ENCODE results near the gene UBC. TPM values are rescaled to one million over a fixed set of nuclear protein-coding genes. Genes with fewer than 3 reads are reported as not detected.

Gene UBC
- 1,743 and 2,362 TPM in 2 replicates for total RNA-seq
- 2,019 and 3,087 TPM in 2 replicates for polyA plus RNA-seq
- polyA plus RNA-seq (2012): 1,272 and 1,540 TPM in 2 replicates
- polyA minus RNA-seq (ENCODE audit: low replicate concordance): 2,337 and 2,675 TPM in 2 replicates

- peak within 1 kb of the TSS; percentile 93 for H3K4me2 ChIP-seq (ENCODE audit: extremely low read depth, insufficient read depth, low read length)
- peak within 1 kb of the TSS; percentile 100 for H3K27ac ChIP-seq (ENCODE audit: insufficient read depth, low read length)
- TF ChIP-seq, protein P1, sequence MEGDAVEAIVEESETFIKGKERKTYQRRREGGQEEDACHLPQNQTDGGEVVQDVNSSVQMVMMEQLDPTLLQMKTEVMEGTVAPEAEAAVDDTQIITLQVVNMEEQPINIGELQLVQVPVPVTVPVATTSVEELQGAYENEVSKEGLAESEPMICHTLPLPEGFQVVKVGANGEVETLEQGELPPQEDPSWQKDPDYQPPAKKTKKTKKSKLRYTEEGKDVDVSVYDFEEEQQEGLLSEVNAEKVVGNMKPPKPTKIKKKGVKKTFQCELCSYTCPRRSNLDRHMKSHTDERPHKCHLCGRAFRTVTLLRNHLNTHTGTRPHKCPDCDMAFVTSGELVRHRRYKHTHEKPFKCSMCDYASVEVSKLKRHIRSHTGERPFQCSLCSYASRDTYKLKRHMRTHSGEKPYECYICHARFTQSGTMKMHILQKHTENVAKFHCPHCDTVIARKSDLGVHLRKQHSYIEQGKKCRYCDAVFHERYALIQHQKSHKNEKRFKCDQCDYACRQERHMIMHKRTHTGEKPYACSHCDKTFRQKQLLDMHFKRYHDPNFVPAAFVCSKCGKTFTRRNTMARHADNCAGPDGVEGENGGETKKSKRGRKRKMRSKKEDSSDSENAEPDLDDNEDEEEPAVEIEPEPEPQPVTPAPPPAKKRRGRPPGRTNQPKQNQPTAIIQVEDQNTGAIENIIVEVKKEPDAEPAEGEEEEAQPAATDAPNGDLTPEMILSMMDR (conservative IDR thresholded peaks at IDR 0.05 in 1 of 2, IDR thresholded peaks at IDR 0.05 in 1 of 2; ENCODE audit: low read depth in 1 of 2, low read length in 2 of 2): no peak
- TF ChIP-seq EZH2 (IDR thresholded peaks at IDR 0.05; ENCODE audit: low read length, missing control alignments): no peak
- no peaks in the 10 kb centered on the region for H3K27me3 ChIP-seq (ENCODE audit: control insufficient read depth, insufficient read depth, low read length)
- H3K4me1 ChIP-seq (ENCODE audit: control insufficient read depth, extremely low read depth, insufficient read depth, low read length): peaks cover 18% of the 10 kb centered on the region
- peak within 1 kb of the TSS; percentile 96 for H2AFZ ChIP-seq (ENCODE audit: low read length)
- no peaks in the 10 kb centered on the region for H3K9me3 ChIP-seq (ENCODE audit: control insufficient read depth, insufficient read depth, low read depth, low read length)
- H3K4me3 ChIP-seq (replicated peaks in 1 of 4; ENCODE audit: control extremely low read depth in 1 of 4, insufficient read depth in 1 of 4, low read depth in 3 of 4, low read length in 4 of 4): peak within 1 kb of the TSS; percentile 90 to 97 (median 94)
- peak; percentile 93 to 97 for DNase-seq (ENCODE audit: low read depth in 2 of 2)
- H4K20me1 ChIP-seq (ENCODE audit: control insufficient read depth, extremely low read depth, insufficient read depth, low read length): peaks cover 6% of the 10 kb centered on the region
- peaks cover 11% of the 10 kb centered on the region for H3K36me3 ChIP-seq (ENCODE audit: control insufficient read depth, insufficient read depth, low read length)
- H3K9ac ChIP-seq (ENCODE audit: insufficient read depth, low read length): peak within 1 kb of the TSS; percentile 100
- H3K79me2 ChIP-seq (ENCODE audit: control insufficient read depth, insufficient read depth, low read length): peaks cover 42% of the 10 kb centered on the region
Observed at GRCh38 chr12:124914392-124915238, at the start of gene UBC. Gene UBC, minus strand, starts transcription at chr12:124914650. Its CDS starts 879 bp downstream, at chr12:124913771.

- Histone ChIP-seq H3K4me3 (replicated peaks in 1 of 4; ENCODE audit: control extremely low read depth in 1 of 4, insufficient read depth in 1 of 4, low read depth in 3 of 4, low read length in 4 of 4) (no peak overlapping the region), H3K27ac (ENCODE audit: insufficient read depth, low read length) (no peak overlapping the region), H3K79me2 (ENCODE audit: control insufficient read depth, insufficient read depth, low read length) (no peaks in the 10 kb centered on the region), H3K4me2 (ENCODE audit: extremely low read depth, insufficient read depth, low read length) (no peak overlapping the region), H3K9me3 (ENCODE audit: control insufficient read depth, insufficient read depth, low read depth, low read length) (no peaks in the 10 kb centered on the region), H3K36me3 (ENCODE audit: control insufficient read depth, insufficient read depth, low read length) (peaks cover 24% of the 10 kb centered on the region), H3K9ac (ENCODE audit: insufficient read depth, low read length) (no peak overlapping the region), H3K27me3 (ENCODE audit: control insufficient read depth, insufficient read depth, low read length) (no peaks in the 10 kb centered on the region), H3K4me1 (ENCODE audit: control insufficient read depth, extremely low read depth, insufficient read depth, low read length) (no peaks in the 10 kb centered on the region), H4K20me1 (ENCODE audit: control insufficient read depth, extremely low read depth, insufficient read depth, low read length) (no peaks in the 10 kb centered on the region), H2AFZ (ENCODE audit: low read length) (no peak overlapping the region)
- DNase-seq (ENCODE audit: low read depth in 2 of 2): no peak
- TF ChIP-seq EZH2 (IDR thresholded peaks at IDR 0.05; ENCODE audit: low read length, missing control alignments): no peak
Observed at GRCh38 chr12:124963211-124963610, 48.8 kb upstream of the UBC start.

GRCh38 chr12:124961055-124961454 lies 46.6 kb upstream of the UBC start:
- H3K36me3 ChIP-seq (ENCODE audit: control insufficient read depth, insufficient read depth, low read length): peaks cover 24% of the 10 kb centered on the region
- H3K9ac ChIP-seq (ENCODE audit: insufficient read depth, low read length): no peak overlapping the region
- H3K27me3 ChIP-seq (ENCODE audit: control insufficient read depth, insufficient read depth, low read length): no peaks in the 10 kb centered on the region
- no peak overlapping the region for H3K27ac ChIP-seq (ENCODE audit: insufficient read depth, low read length)
- H3K4me1 ChIP-seq (ENCODE audit: control insufficient read depth, extremely low read depth, insufficient read depth, low read length): no peaks in the 10 kb centered on the region
- H4K20me1 ChIP-seq (ENCODE audit: control insufficient read depth, extremely low read depth, insufficient read depth, low read length): no peaks in the 10 kb centered on the region
- no peak overlapping the region for H3K4me2 ChIP-seq (ENCODE audit: extremely low read depth, insufficient read depth, low read length)
- DNase-seq (ENCODE audit: low read depth in 2 of 2): peak in 1 of 2 donors; percentile 8
- H3K9me3 ChIP-seq (ENCODE audit: control insufficient read depth, insufficient read depth, low read depth, low read length): no peaks in the 10 kb centered on the region
- no peak overlapping the region for H2AFZ ChIP-seq (ENCODE audit: low read length)
- H3K4me3 ChIP-seq (replicated peaks in 1 of 4; ENCODE audit: control extremely low read depth in 1 of 4, insufficient read depth in 1 of 4, low read depth in 3 of 4, low read length in 4 of 4): no peak overlapping the region
- no peaks in the 10 kb centered on the region for H3K79me2 ChIP-seq (ENCODE audit: control insufficient read depth, insufficient read depth, low read length)
- no peak for TF ChIP-seq EZH2 (IDR thresholded peaks at IDR 0.05; ENCODE audit: low read length, missing control alignments)
- TF ChIP-seq, protein P1 (conservative IDR thresholded peaks at IDR 0.05 in 1 of 2, IDR thresholded peaks at IDR 0.05 in 1 of 2; ENCODE audit: low read depth in 1 of 2, low read length in 2 of 2): no peak
